Activated CD4-positive, alpha-beta memory T cell treated with anti-CD3 and anti-CD28 coated beads for 36 hours (primary cell): ENCODE measurements around the gene IL1A. TPM values are rescaled to one million over a fixed set of nuclear protein-coding genes. Genes with fewer than 3 reads are reported as not detected.
A peak's percentile ranks its signal among the peaks of the same experiment; 100 is the strongest.

Experiments used
- CTCF ChIA-PET: fragments of 350-600 bp; sonication (Branson Sonifier 250); formaldehyde crosslinking; loops from one replicate; lab custom pipeline; 2021; ENCODE audit warnings: antibody characterized with exemption, inconsistent platforms; lab: Charles Lee
- POLR2A ChIA-PET: fragments of 350-600 bp; sonication (Branson Sonifier 250); formaldehyde crosslinking; loops from one replicate; lab custom pipeline; 2021; ENCODE audit warnings: antibody characterized with exemption; lab: Charles Lee
- DNase-seq: peaks from one replicate; pipeline ENCODE4 v3.0.0-alpha.2; 2020
- H3K27ac Mint-ChIP-seq: one replicate; pipeline ENCODE4 v1.8.0; 2021; ENCODE audit warnings: mixed read lengths
- H3K27me3 Mint-ChIP-seq: one replicate; pipeline ENCODE4 v1.8.0; 2021; ENCODE audit warnings: mixed read lengths
- H3K36me3 Mint-ChIP-seq: one replicate; pipeline ENCODE4 v1.8.0; 2021; ENCODE audit warnings: mixed read lengths
- H3K4me1 Mint-ChIP-seq: one replicate; pipeline ENCODE4 v1.8.0; 2021; ENCODE audit warnings: low read depth, mixed read lengths
- H3K4me3 Mint-ChIP-seq: one replicate; pipeline ENCODE4 v1.8.0; 2021; ENCODE audit warnings: mild to moderate bottlenecking, mixed read lengths
- H3K9me3 Mint-ChIP-seq: one replicate; pipeline ENCODE4 v1.8.0; 2021; ENCODE audit warnings: mixed read lengths
- intact Hi-C: fragments of 100-400 bp; cut with micrococcal nuclease; formaldehyde crosslinking; loops from one replicate; pipeline ENCODE4 v1.15.1; 2023
- total RNA-seq, 2 experiments: library from RNA; stranded (reverse); gene quantifications; one replicate each; pipeline ENCODE4 v1.2.3, GENCODE V29; 2021

IL1A gene
- total RNA-seq, 2 experiments from 2014 or later = 15.7 to 16.4 TPM

- no peaks in the 10 kb centered on the region for H3K36me3 Mint-ChIP-seq
- H3K4me1 Mint-ChIP-seq = no peaks in the 10 kb centered on the region
- no peaks in the 10 kb centered on the region for H3K27me3 Mint-ChIP-seq
- intact Hi-C loops = no loop called here
- no peak for DNase-seq
- no peak overlapping the region for H3K4me3 Mint-ChIP-seq
- H3K27ac Mint-ChIP-seq = no peak overlapping the region
- POLR2A ChIA-PET = no interaction called here
- no peaks in the 10 kb centered on the region for H3K9me3 Mint-ChIP-seq
- CTCF ChIA-PET = interaction anchor here (1.2 to 8.3 kb wide), 6 partner anchors 38 to 212 kb away, joined by 4 to 212 read pairs (median 50); partner anchors contain the start of gene SLC20A1
Measured at GRCh38 chr2:112730216-112730615, 54.1 kb downstream of the IL1A start.

- CTCF ChIA-PET = interaction anchor here (1.4 to 8.3 kb wide), 13 partner anchors 9 to 214 kb away, joined by 4 to 212 read pairs (median 21); partner anchors contain the start of genes CHCHD5 and SLC20A1
- no peaks in the 10 kb centered on the region for H3K36me3 Mint-ChIP-seq
- H3K27me3 Mint-ChIP-seq = no peaks in the 10 kb centered on the region
- DNase-seq = no peak
- H3K4me3 Mint-ChIP-seq = no peak overlapping the region
- intact Hi-C loops = loop anchor here (5.0 kb wide), 1 partner anchor 81 kb away; the partner anchor contains the start of gene SLC20A1
- POLR2A ChIA-PET = interaction anchor here (1.3 kb wide), 1 partner anchor 36 kb away, joined by 3 read pairs; no protein-coding TSS in a partner anchor
- H3K4me1 Mint-ChIP-seq = no peaks in the 10 kb centered on the region
- H3K9me3 Mint-ChIP-seq = no peaks in the 10 kb centered on the region
- H3K27ac Mint-ChIP-seq = no peak overlapping the region
Measured at GRCh38 chr2:112728378-112729175, 55.7 kb downstream of the IL1A start.

- ChIA-PET CTCF (interaction anchor here (1.4 to 8.3 kb wide), 16 partner anchors 9 to 232 kb away, joined by 4 to 212 read pairs (median 20); partner anchors contain the start of gene CHCHD5), POLR2A (interaction anchor here (1.3 kb wide), 1 partner anchor 35 kb away, joined by 3 read pairs; no protein-coding TSS in a partner anchor)
- Mint-ChIP-seq H3K4me3 (no peak overlapping the region), H3K4me1 (no peaks in the 10 kb centered on the region), H3K36me3 (no peaks in the 10 kb centered on the region), H3K27ac (no peak overlapping the region), H3K9me3 (no peaks in the 10 kb centered on the region), H3K27me3 (no peaks in the 10 kb centered on the region)
- intact Hi-C loops = loop anchor here (5.0 kb wide), 1 partner anchor 81 kb away; the partner anchor contains the start of gene SLC20A1
- DNase-seq = no peak
Measured at GRCh38 chr2:112728029-112728362, 56.3 kb downstream of the IL1A start.

- H3K36me3 Mint-ChIP-seq = no peaks in the 10 kb centered on the region
- DNase-seq = no peak
- no peak overlapping the region for H3K27ac Mint-ChIP-seq
- intact Hi-C loops = loop anchor here (2.0 to 5.0 kb wide), 2 partner anchors 35 to 80 kb away; partner anchors contain the start of gene SLC20A1
- peak overlapping the region; percentile 16 for H3K4me3 Mint-ChIP-seq
- ChIA-PET CTCF (interaction anchor here (0.6 to 8.3 kb wide), 35 partner anchors 9 to 247 kb away, joined by 3 to 212 read pairs (median 11); partner anchors contain the start of genes CHCHD5 and SLC20A1), POLR2A (interaction anchor here (0.7 to 1.4 kb wide), 3 partner anchors 35 to 143 kb away, joined by 3 read pairs; partner anchors contain the start of gene CHCHD5)
- H3K4me1 Mint-ChIP-seq = no peaks in the 10 kb centered on the region
- no peaks in the 10 kb centered on the region for H3K27me3 Mint-ChIP-seq
- no peaks in the 10 kb centered on the region for H3K9me3 Mint-ChIP-seq
Measured at GRCh38 chr2:112727276-112728028, 56.8 kb downstream of the IL1A start.

- CTCF ChIA-PET = interaction anchor here (0.6 to 8.3 kb wide), 40 partner anchors 8 to 503 kb away, joined by 3 to 212 read pairs (median 8); partner anchors contain the start of genes CHCHD5 and SLC20A1
- intact Hi-C loops = loop anchor here (1.0 to 5.0 kb wide), 4 partner anchors 34 to 126 kb away; partner anchors contain the start of gene SLC20A1
- Mint-ChIP-seq H3K27ac (no peak overlapping the region), H3K27me3 (no peaks in the 10 kb centered on the region), H3K4me1 (no peaks in the 10 kb centered on the region), H3K9me3 (no peaks in the 10 kb centered on the region), H3K36me3 (no peaks in the 10 kb centered on the region), H3K4me3 (no peak overlapping the region)
- DNase-seq = peak; percentile 93
- POLR2A ChIA-PET = interaction anchor here (0.7 to 1.4 kb wide), 3 partner anchors 34 to 142 kb away, joined by 3 to 4 read pairs (median 3); partner anchors contain the start of gene CHCHD5
Measured at GRCh38 chr2:112726487-112727190, 57.7 kb downstream of the IL1A start.

GRCh38 chr2:112725545-112726457 lies 58.5 kb downstream of the IL1A start:
- H3K27ac Mint-ChIP-seq = no peak overlapping the region
- no peak for DNase-seq
- no peaks in the 10 kb centered on the region for H3K9me3 Mint-ChIP-seq
- CTCF ChIA-PET = interaction anchor here (0.5 to 8.3 kb wide), 35 partner anchors 7 to 1212 kb away, joined by 3 to 212 read pairs (median 11); partner anchors contain the start of genes CHCHD5 and SLC20A1
- H3K4me3 Mint-ChIP-seq = no peak overlapping the region
- no peaks in the 10 kb centered on the region for H3K27me3 Mint-ChIP-seq
- no peaks in the 10 kb centered on the region for H3K36me3 Mint-ChIP-seq
- intact Hi-C loops = loop anchor here (1.0 to 5.0 kb wide), 4 partner anchors 33 to 126 kb away; partner anchors contain the start of gene SLC20A1
- H3K4me1 Mint-ChIP-seq = no peaks in the 10 kb centered on the region
- POLR2A ChIA-PET = interaction anchor here (1.1 kb wide), 1 partner anchor 100 kb away, joined by 4 read pairs; no protein-coding TSS in a partner anchor

- intact Hi-C loops = loop anchor here (5.0 kb wide), 1 partner anchor 78 kb away; the partner anchor contains the start of gene SLC20A1
- Mint-ChIP-seq H3K9me3 (no peaks in the 10 kb centered on the region), H3K4me1 (no peaks in the 10 kb centered on the region), H3K4me3 (no peak overlapping the region), H3K27ac (no peak overlapping the region), H3K36me3 (no peaks in the 10 kb centered on the region), H3K27me3 (no peaks in the 10 kb centered on the region)
- ChIA-PET POLR2A (no interaction called here), CTCF (interaction anchor here (0.5 to 8.3 kb wide), 17 partner anchors 13 to 1213 kb away, joined by 3 to 212 read pairs (median 16); partner anchors contain the start of genes CHCHD5 and SLC20A1)
- DNase-seq = peak; percentile 40
Measured at GRCh38 chr2:112724591-112725525, 59.4 kb downstream of the IL1A start.

- Mint-ChIP-seq H3K9me3 (no peaks in the 10 kb centered on the region), H3K27me3 (no peaks in the 10 kb centered on the region), H3K36me3 (no peaks in the 10 kb centered on the region), H3K4me1 (no peaks in the 10 kb centered on the region), H3K4me3 (no peak overlapping the region), H3K27ac (no peak overlapping the region)
- intact Hi-C loops = no loop called here
- CTCF ChIA-PET = interaction anchor here (1.1 to 8.3 kb wide), 9 partner anchors 14 to 219 kb away, joined by 3 to 212 read pairs (median 34); partner anchors contain the start of gene SLC20A1
- POLR2A ChIA-PET = no interaction called here
- no peak for DNase-seq
Measured at GRCh38 chr2:112723995-112724394, 60.3 kb downstream of the IL1A start.
